GM19240 (cell line): ENCODE measurements around the gene ANO1.

Experiments used
- DNase-seq: peaks from one replicate; pipeline ENCODE4 v3.0.0; 2011; ENCODE audit warnings: low spot score; ENCODE audit not compliant: insufficient read length

Gene ANO1

GRCh38 chr11:70137383-70137782, 59.3 kb downstream of the ANO1 start:
- no peak for DNase-seq

- DNase-seq: no peak
Observed at GRCh38 chr11:70138403-70138802, 60.3 kb downstream of the ANO1 start.

- DNase-seq: no peak
Observed at GRCh38 chr11:70139785-70140410, 61.8 kb downstream of the ANO1 start.

GRCh38 chr11:70140711-70141485, 62.8 kb downstream of the ANO1 start:
- DNase-seq: no peak

DNA sequence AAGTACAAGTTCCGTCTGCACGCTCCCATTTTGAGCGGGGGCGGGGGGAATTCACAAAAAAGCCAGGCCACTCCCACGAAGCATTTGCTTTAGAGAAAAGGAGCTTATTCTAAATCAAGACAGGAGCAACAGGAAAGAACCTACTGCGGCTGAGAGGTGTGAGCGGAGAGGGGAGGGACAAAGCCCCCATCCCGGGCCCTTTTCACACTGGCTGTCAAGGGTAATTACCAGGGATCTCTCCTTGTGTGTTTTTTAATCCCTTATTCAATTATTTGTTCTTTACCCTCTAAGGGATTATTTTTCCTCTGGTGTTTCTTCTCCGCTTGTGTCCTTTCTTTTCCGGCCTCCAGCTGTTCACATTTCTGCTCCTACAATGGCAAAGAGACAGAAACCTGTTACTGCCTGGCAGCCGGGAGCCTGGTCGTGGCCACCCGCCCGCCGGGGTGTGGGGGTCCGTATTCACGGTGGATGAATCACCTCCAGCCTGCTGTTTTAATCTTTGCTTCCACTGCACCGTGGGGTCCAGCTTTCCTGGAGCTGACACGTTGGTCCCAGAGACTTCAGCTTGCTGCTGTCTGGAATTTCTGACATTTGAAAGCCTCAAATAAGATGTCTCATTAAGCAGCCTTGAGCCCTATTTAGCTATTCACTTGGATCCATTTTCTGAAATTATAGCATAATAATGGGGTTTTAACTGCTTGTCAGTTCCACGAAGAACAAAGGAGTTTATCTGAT, 63.5 kb downstream of the ANO1 start:
- DNase-seq: no peak

GRCh38 chr11:70142221-70142875, 64.2 kb downstream of the ANO1 start:
- no peak for DNase-seq

- no peak for DNase-seq
Observed at GRCh38 chr11:70144262-70144661, 66.1 kb downstream of the ANO1 start.

DNA sequence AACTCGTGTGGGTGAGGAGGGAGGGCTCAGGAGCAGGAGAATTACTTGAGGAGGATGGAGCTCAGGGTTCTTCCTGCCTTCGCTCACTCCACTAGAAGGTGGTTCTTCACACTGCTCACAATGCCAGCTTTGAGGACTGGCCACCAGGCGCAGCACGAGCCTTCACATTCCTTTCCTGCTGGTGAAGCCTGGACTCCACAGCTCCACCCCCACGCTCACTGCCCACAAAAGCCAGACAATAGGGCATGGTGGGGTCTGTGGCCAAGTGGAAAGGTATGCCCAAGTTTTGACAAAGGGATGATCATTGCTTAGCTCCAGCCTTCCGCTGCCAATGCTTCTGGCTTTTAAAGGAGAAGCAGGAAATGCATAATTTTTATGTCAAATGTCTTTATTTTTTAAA, 67.0 kb downstream of the ANO1 start:
- no peak for DNase-seq

GRCh38 chr11:70145841-70146240, 67.7 kb downstream of the ANO1 start:
- no peak for DNase-seq

DNA sequence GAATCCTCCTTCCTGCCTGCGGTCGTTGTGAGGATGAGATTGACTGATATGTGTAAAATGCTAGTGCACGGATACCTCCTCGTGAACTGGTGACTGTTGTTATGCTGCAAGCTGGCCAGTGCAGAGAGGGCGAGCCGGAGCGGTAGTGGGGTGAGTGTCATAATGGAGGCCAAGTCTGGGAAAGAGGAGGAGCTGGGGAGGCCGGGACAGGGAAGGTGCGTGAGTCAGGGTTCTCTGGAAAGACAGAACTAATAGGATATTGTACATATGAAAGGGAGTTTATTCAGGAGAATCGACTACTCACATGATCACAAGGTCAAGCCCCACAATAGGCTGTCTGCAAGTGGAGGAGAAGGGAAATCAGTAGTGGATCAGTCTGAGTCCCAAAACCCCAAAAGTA, 68.2 kb downstream of the ANO1 start:
- no peak for DNase-seq

DNA sequence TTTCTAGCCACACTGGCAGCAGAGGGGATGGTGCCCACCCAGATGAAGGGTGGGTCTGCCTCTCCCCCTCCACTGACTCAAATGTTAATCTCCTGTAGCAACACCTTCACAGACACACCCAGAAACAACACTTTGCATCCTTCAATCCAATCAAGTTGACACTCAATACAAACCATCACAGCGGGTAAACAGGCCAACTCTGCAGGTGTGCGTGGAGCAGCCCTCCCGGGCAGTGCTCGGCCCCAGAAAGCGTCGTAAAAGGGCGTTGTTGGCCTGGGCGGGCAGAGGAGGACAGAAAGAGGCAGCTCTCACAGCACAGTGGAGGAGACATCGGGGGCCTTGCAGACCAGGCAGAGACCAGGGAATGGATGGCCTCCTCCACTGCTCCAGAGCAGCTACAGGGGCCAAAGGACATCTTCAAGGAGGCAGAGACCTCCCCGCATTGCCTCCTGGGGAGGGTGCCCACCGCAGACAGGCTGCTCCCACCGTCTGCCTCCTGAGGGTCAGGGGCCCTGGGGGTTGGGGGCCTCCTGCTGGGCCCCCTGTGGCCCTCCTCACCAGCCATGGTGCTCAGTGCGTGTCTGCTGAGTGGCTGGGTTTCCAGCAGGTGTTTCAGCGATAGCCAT, 68.9 kb downstream of the ANO1 start:
- no peak for DNase-seq

DNA sequence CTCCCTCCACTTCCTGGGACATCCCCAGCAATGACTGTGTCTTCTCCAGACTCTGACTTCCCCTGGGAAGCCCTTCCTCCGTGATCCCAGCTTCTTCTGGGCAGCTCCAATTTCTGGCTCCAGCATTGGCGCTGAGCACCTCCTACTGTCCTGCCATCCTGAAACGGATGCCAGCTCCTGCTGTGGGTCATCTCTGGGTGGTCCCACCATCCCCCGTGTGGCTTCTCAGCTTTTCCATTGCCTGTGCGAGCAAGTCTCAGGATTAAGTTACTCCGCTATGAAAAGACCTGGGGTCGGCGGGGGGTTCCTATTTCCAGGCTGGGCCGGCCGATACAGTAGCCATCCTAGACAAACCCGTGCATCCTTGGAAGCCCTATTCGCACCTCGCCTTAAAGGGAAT, 69.6 kb downstream of the ANO1 start:
- DNase-seq: no peak

- DNase-seq: no peak
Observed at GRCh38 chr11:70151671-70152070, 73.6 kb downstream of the ANO1 start.

DNA sequence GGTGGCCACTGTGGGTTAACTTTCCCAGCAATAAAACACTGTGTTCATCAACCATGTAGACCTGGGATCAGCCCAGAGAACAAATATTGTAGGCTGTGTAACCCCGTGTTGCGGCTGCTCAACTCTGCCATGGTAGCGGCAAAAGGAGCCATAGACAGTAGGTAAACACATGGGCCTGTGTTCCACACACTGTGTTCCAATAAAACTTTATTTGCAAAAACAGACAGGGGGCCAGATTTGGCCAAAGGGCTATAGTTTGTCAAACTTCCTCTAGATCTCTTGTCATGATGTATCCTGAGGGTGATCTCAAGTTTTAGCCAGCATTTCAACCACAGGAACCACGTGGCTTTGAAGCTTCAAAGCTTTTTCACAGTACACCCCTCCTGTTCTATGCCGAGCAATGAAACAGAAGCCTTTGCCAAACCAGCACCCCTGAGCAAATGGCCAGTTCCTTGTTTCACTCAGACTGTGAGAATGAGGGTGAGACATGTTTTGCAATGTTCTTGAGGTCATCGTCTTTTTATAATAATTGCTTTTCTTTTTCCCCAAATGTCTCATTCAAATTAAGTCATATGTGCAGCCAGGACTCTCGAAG, 75.1 kb downstream of the ANO1 start:
- no peak for DNase-seq

DNA sequence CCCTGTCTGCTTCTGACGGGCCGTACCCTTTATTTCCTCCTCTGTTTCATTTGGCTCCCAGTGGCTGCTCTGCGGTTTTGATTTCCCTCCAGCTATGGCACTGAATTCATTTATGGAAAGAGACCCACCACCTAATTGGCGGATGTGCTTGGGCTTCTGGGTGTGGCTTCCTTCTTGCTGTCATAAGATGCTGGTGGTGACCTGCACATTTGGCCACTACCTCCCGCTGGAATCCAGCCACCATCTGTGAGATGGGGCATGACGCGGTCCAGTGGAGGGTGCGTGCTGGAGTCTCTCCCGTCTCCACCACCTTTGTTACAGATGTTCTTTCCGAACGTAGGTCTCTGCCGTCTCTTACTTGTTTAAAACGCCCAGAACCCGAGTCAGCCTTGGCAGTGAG, 77.3 kb downstream of the ANO1 start:
- no peak for DNase-seq

DNA sequence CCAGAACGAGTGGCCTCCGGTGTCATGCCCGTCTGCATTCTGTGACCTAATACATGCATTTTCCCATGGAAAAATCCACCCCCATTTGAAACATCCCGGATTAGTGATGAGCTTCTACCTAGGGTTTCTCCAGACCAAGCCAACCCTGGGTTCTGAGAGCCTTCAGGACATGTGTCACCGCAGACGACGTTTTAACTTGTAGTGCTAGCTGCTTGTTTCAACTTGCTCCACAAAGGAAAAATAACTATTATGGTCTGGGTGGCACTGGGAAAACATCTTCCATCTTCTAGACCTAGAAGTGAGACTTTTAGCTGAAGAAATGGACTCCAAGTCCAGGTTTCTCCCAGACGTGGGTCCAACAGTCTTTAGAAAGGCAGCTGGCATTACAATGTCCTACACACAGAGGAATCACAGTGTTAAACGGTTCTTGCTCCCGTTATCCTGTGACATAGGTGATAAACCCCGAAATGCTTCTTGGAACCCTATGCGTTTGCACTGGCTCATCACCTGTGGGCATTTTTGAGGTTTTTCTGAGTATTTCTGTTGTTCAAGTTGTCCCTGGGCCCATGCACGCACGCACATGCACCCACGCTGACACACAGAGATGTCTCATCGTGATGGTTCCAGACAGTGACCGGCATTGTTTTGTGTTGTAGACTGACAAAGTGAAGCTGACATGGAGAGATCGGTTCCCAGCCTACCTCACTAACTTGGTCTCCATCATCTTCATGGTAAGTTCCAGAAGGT, 78.3 kb downstream of the ANO1 start:
- DNase-seq: no peak

GRCh38 chr11:70158201-70158600, 80.1 kb downstream of the ANO1 start:
- DNase-seq: no peak

DNA sequence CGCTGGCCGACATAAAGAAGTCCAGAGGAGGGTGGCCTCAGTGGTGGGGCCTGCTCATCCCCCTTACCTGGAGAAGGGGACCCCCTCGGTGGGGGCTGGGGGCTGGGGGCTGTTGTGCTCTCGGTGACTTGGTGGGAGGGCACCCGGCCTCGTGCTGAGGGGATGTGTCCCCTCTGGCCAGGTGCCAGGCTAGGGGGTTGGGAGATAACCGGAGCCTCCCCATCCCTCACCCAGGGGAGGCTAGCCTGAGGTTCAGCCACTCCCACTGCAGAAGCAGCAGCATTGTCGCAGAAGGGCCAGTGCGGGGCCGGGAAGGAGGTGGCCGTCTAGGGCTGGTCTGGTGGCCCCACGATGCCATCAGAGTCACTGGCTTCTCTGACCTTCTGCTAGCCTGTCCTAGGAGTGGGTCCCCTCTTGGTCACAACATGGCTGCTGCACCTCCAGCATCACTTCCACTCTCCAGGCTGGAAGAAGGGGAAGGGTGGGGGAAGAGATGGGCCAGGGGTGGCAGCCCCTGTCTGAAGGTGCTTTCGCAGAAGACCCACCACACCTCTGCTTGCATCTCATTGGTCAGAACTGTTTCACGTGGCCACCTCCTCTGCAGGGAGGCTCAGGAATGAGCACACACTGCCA, 80.8 kb downstream of the ANO1 start:
- DNase-seq: no peak

DNA sequence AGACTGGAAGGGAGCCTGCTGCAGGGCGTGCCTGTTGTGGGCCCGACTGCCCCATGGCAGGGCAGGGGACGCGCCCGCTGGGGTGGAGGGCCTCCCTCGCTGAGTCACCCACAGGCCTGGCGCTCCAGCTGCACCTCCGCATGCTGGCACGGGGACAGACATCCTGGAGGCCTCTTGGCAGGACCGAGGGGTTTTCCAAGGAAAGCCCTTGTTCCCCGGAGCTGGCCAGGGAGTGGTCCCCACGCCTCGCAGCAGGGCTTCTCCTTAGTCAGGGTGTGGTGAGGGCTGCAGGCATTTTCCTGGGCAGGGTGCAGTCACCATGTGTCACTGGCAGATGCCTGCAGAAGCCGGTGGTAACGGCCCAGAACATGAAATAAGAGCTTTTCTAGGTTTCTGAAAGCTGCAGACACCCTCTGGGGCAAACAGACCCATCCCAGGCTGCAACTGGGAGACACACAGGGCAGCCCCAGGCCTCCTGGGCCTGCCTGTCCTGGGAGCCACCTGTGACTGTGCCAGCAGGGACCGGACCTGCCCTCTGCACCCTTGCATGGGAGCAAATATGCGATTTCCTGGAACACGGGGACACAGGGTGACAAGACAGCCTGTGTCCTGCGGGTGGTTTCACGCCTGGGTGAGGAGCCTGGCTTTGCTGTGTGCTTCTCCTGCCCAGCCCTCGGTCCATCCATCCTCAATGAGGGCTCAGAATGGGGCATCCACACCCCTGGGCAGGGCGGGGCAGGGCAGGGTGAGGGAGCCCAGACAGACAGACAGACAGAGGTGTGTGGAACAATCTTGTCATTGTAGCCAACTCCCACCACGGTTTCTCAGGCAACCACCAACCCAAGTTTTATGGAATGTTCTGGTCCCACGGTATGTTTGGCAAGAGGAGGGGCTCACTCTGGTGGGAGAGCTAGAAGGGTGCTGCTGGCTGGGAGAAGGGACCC, 81.8 kb downstream of the ANO1 start:
- no peak for DNase-seq
